GM19324 (cell line): ENCODE data around the gene PDE8A.
"Not testable (repeated sequence)": the region's sequence is repeated elsewhere in the genome, so short reads cannot be mapped to it uniquely, and the experiment has no call there.

ENCODE experiments used
- ATAC-seq: cut with Tn5 transposase; IDR thresholded peaks from one replicate; pipeline ENCODE4 v1.9.1; 2021; ENCODE audit warnings: mild to moderate bottlenecking, moderate library complexity; ENCODE audit not compliant: unreplicated experiment, low FRiP score

PDE8A gene

DNA sequence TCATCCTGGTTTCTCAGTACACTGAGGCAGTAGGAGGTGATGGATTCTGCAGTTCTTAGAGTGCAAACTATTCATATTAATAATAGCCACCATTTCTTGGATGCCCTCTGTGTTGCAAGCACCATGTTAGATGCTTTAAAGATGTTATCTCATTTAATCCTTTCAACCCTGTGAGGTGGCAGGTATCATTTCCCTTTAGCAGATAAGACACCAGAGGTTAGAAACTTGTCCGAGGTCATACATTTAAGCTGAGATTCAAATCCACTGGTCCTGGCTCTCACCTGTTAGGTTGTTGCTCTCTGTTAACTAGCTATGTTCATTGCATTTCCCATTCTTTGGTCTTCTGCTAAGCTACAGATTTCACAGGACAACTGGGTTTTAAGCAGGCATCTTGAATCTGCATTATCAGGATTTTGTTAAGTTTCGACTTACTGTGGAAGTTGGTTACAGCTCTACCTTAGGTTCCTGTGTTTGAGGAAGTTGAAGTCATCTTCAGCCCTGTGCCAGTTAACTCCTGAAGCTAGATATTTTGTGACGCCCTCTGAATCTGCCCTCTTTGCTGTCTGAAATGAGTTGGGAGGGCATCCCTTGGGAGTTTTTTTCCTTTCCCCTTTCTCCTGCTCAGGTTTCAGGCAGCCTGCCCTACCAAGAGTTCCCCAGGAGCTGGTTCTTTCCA, 6.4 kb downstream of the PDE8A start:
- no peak for ATAC-seq

DNA sequence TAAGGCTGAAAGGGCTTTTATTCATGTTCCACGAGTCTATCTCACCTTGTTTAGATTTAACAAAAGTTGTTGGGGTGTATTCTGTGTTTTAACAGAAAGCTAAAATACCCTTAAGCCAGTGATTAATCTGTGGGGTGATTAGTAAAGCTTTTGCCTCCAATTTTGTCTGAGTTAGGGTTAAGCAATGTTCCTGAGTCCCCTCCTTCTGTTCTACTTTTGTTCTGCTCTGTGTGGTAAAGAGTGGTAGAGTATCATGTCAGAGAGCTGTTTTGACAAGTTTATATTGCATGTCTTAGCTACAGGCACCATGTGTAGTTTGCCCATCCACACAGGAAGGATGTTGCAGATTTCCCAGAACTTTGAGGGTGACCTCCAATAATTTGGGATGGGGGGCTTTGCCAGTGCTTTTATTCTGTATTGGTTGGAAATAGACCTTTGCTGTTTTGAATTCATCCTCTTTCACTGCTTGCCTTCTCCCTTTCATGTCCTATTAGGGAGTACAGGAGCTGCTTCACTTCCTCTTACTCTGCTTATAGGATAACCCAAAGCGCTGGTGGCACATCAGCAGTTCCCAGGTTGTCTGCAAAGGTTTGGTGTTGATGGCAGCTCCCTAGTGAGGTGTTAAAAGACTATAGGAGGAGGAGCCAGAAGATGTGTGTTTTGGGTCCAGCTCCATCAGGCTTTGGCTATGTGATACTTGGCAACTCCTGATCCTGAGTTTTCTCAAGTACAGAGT, 7.4 kb downstream of the PDE8A start:
- ATAC-seq, result no peak

DNA sequence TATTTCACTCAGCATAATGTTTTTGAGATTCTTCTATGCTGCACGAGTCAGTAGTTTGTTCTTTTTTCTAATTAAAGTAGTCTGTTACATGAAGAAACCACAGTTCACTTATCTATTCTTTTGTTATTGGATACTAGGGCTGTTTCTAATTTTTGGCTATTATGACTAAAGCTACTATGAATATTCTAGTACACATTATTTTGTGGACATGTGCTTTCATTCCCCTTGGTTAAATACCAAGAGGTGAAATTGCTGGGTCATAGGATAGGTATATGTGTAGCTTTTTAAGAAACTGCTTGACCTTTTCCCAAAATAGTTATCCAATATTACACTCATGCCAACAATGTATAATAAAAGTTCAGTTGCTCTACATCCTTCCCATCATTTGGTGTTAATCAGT, 8.9 kb downstream of the PDE8A start:
- no peak for ATAC-seq

DNA sequence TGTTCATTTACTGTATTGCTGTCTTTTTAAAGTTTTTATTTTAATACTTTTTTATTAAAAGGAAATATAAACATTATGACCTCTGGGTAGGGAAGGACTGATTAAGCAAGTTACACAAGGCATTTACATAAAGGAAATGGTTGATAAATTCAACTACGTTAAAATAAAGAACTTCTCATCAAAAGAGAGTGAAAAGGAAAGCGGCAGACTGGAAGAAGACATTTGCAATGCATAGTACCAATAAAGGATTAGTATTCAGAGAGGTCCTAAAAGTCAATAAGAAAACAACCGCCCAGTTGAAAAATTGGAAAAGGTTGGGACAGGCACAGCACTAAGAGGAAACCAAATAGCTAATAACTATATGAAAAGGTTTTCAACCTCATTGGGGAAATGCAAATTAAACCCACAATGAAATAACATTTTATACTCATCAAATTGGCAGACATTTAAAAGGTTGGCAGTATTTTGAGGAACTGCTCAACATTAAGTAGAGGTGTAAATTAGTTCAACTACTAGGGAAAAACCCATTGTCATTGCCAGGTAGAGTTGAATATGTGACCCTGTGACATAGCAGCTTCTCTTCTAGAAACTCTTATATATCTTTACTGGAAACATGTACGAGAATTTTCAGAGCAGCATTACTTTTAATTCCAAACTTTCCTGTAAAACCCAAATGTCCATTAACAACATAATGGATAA, 9.5 kb downstream of the PDE8A start:
- no peak for ATAC-seq

DNA sequence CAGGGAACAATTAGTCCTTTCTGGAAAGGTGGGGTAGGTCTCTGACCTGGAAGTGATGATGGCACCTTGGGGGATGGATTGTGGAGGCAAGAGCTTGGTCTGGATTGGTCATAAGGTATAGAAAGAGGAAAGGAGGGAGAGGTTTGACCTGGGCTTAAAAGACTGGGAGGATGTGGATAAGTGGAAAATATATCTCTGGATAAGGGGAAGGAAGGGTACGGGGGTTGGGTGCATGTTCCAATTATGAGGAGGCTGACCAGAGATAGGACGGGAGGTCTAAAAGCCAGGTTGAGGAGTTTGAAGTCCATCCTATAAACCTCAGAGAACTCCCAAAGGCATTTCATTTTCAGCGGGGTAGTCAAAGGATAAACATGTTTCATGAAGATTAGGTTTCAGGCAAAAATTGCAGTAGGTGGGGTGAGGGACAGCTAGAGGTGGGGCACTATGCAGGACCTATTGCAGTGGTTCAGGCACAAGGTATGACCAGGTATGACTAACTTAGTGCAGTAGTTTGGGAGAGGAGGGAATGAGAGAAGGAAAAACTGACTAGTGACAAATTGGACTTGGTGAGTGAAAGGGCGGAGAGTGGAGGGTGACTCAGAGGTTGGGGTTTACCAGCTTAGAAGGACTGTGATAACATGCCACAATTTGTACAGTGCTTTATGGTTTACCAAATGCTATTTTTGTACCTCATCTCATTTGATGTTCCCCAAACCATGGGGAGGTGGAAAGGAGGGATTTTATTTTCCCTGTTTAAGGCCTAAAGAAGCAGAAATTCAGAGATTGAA, 10.7 kb downstream of the PDE8A start:
- no peak for ATAC-seq

DNA sequence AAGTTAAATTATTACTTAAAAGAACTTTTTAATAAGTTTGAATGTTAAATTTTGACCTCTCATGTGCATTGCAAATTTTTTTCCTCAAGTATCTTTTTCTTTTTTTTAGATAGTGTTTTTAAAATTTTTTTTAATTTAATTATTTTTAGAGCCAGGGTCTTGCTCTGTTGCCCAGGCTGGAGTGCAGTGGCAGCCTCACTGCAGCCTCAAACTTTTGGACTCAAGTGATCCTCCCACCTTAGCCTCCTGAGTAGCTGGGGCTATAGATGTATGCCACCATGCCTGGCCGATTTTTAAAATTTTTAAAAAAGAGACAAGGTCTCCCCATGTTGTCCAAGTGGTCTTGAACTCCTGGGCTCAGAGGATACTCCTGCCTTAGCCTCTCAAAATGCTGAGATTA, 14.4 kb downstream of the PDE8A start:
- no peak for ATAC-seq

DNA sequence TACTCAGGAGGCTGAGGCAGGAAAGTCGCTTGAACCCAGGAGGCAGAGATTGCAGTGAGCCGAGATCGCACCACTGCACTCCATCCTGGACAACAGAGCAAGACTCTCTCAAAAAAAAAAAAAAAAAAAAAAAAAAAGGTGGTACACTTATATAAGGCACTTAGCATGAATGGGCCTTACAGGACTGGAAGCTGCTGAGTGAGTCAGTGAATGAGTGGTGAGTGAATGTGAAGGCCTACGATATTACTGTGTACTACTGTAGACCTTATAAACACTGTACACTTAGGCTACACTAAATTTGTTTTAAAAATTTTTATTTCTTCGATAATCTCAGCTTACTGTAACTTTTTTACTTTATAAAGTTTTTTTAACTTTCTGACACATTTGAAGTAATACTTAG, 15.1 kb downstream of the PDE8A start:
- not testable (repeated sequence) for ATAC-seq

DNA sequence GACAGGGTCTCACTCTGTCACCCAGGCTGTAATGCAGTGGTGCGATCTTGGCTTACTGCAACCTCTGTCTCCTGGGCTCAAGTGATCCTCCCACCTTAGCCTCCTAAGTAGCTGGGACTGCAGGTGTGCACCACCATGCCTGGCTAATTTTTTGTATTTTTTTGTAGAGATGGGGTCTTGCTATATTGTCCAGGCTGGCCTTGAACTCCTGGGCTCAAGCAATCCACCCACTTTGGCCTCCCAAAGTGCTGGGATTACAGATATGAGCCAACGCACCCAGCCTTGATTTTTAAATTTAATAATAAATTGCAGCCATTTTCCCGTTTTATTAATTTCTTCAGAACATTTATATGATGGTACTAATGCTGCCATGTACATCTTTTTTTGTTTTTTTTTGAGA, 15.6 kb downstream of the PDE8A start:
- ATAC-seq, result not testable (repeated sequence)

DNA sequence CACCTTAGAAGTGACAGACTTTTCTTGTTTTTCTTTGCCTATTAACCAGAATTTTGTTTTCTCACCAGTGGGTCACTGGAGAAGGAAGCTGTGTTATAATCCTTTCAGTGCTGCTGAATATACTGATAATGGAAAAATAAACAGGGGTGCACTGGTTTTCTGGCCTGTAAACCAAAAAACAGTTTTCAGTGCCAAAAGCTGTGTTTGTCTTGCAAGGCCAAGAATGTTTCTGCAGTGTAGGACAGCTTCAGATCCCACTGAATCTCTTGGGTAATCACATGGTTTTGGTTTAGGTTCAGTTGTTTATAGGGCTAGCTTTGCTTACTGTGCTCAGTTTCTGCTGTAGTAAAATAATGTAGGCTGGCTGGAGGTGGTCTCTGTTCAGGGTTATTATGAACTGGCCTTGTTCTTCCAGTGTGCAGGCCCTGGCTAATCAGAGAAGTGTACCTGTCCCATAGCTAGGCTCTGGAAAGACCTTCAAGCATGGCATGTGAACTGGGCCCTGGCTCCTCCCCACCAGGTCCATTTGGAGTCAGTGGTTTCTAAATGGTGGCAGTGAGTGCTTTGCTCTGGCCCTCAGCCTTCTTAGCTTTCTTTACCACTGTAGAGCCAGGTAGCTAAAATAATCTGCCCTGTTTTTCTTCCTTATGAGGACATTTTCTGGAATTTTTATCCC, 18.7 kb downstream of the PDE8A start:
- no peak for ATAC-seq

DNA sequence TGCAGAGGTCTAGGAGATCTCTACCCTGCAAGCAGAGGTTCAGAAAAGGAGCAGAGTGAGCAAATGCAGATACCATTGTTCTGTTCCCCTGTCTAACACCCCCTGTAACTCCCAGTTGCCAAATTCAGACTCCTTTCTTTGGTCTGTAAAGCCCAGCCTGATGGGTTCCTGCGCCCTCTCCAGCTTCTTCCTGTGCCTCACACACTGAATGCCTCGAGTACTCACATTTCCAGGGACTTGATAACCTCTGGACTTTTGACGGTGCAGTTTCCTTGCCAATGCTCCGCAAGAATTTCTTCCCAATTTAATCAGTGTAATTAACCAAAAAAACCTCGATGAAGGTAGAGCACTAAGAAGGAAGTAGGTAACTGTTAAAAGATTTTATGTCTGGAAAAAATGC, 19.3 kb downstream of the PDE8A start:
- ATAC-seq, result no peak

DNA sequence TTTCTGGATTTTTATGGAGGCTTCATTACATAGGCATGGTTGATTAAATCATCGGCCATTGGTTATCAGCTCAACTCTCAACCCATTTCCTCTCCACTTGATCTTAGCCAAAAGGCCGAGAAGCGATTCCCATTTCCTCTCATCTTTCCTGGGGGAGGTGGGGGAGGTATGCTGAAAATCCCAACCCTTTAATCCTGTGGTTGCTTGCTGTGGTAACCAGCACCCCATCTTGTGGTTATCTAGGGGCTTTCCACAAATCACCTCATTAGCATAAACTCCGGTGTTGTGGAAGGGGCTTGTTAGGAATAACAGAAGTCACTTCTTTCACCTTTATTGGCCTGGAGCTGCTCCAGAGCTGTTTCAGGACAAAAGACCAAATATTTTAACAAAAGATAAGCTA, 20.9 kb downstream of the PDE8A start:
- ATAC-seq, result no peak

DNA sequence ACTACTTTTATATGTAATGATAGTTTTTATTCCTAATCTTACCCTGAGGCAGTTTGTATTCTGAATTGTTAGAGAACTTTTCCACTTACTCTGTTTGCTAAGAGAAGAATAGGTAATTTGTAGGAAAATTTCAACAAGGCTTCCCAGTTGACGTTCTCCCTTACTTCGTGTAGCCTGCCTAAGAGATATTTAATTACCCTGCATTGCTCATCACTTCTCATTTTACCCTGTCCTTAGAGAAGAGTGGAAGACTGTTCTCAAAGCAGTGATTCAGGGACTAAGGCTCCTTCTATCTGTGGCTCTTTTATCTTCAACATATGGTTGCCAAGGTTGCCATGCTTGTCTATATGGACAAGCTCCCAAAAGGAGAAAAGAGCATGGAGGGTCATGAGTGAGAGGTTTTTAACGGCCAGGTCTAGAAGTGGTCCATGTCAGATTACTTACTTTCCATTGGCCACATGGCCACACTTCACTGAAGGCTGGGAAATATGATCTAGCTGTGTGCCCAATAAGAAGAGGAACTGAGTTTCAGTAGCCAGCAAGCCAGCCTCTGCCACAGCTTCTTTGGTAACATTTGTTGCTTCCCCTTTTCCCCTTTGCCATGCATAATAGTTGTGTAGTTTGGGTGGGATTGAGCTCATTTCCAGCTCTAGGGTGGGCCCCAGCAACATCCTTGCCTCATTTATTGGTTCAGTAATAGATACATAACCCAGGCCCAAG, 22.1 kb downstream of the PDE8A start:
- ATAC-seq, result no peak

DNA sequence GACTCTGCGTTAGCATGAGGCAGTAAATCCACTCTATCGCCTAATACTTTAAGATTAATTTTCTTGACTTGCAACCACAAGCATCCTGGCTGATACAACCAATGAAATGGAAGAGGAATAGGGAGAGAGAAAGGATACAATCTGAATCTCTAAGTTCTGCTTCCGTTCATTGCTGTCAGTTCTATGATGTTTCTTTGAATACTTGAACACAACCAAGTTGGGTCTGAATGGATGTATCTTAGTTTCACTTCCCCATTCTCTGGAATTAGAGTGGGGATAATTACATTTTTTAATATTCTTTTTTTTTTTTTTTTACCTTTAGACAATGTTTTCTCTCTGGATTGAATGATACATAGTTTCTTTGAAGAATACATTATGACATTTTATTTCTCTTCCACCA, 22.9 kb downstream of the PDE8A start:
- ATAC-seq, result no peak

DNA sequence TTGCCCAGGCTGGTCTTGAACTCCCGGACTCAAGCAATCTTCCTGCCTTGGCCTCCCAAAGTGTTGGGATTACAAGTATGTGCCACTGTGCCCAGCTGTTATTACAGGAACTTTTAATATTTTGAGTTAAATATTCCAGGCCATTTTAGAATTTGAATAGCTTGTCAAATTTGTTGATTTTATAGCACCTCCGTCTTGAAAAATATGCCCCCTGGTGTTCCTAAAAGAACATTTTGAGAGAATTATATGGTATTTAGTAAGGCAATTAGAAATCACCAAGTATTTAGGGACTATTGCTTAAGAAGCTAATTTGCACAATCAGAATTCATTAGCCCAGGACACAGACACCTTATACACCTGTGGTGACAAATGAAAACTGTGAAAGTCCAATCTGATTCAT, 23.7 kb downstream of the PDE8A start:
- ATAC-seq, result no peak

DNA sequence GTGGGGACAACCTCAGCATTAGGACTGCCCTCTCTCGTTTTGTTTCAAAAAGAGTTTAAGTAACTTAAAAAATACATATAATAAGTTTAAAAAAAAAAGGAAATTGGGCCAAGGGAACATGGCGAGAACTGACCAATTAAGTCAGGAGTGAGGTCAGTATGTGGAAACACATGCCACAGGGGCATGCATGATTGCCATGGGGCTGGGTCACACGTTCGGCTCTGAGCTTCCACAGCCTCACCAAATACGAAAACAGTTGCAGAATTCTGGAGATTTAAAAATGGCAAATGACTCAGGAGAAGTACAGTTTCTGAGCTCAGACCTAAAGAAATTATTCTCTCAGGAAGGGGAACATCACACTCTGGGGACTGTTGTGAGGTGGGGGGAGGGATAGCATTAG, 24.1 kb downstream of the PDE8A start:
- ATAC-seq, result no peak

DNA sequence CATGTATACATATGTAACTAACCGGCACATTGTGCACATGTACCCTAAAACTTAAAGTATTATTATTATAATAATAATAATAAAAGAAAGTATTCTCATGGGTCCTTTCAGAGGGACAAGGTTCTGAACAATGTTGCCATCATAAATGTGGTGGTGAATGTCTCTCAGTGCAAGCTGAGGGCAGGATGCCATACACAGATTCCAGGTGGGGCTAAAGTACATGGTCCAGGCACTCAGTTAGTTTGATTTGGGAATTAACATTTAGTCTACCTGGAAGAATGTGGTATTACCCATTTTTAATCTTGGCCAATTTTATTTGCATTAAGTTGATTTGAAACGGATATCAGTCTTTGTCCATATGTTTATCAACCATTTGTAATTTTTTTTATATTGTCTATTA, 24.5 kb downstream of the PDE8A start:
- no peak for ATAC-seq

DNA sequence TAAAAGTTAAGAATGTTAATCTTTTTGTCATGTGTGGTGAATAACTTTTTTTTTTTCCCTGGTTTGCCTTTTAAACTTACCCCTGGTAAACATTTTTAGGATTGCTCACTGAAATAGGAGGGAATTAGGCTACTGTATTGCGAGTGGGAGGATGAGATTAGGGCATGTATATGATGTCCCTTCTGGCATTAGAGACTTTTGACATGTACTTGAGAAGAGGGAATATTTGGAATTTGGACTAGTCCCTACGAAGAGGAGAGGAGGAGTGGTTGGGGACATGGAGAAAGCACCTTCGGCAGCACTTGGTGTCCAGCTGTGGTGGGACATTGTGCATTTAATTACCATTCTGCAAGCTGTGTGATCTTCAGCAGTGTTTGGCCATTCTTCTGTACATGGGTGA, 25.0 kb downstream of the PDE8A start:
- ATAC-seq, result no peak

DNA sequence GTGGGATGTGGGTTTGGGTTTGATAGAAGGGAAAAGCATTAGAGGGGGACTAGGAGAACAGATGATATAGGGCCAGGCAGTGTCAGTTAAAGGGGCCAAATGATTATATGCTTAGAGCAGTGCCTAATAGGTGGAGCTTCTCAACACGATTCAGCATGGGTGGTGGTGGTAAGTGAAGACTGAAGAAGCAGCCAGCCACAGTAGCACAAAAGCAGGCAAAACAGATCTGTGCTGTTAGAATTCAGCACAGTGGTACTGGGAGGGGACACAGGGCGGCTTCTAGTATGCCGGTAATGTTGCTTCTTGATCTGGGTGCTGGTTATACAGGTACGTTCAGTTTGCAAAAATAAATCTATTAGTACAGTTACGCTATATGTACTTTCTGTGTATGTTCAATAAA, 25.5 kb downstream of the PDE8A start:
- ATAC-seq, result no peak

DNA sequence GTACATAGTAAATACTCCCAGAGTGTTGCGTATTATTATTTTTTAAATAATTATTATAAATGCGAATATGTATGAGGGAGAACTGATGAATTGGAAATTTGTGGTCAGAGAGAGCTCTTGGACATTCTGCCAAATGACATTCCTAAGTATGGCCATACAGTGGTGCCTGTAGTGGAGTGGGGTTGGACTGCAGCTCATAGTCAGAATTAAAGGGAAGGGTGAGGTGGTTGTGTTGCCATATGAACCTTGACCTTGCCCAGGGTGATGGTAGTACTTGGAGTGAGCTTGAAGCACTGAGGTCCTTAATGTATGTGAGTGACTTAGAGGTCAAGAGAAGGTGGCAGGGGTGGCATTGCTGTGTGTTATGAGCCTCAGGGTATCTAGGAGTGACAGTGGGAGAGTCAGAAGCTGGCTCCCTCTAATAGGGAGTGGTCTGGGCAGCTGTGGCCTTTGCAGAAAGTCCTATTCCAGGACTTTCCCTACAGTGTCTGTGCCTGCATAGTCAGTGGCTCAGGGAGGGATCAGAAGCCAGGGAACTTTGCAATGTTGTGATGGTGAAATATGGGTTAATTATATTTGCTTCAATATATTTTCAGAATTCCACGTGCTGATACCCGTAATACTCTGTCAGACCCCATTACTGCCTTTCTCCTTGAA, 26.2 kb downstream of the PDE8A start:
- no peak for ATAC-seq
